OCI-LY3 (cell line): Measurements from ENCODE around the gene AKNAD1.

Source experiments
- EZH2phosphoT487 ChIP-seq: fragments of 200-600 bp; shearing (Covaris generic); IDR thresholded peaks from 2 replicates; pipeline ENCODE4 v1.6.1; 2018; ENCODE audit warnings: antibody characterized with exemption, mixed run types, low read depth
- TF ChIP-seq, protein P1 (sequence below): fragments of 200-600, 300-600 bp; sonication (generic); IDR thresholded peaks from 2 replicates; pipeline ENCODE4 v1.5.1; 2014; ENCODE audit warnings: antibody characterized with exemption, low read length, low read depth

- TF ChIP-seq, protein P1, sequence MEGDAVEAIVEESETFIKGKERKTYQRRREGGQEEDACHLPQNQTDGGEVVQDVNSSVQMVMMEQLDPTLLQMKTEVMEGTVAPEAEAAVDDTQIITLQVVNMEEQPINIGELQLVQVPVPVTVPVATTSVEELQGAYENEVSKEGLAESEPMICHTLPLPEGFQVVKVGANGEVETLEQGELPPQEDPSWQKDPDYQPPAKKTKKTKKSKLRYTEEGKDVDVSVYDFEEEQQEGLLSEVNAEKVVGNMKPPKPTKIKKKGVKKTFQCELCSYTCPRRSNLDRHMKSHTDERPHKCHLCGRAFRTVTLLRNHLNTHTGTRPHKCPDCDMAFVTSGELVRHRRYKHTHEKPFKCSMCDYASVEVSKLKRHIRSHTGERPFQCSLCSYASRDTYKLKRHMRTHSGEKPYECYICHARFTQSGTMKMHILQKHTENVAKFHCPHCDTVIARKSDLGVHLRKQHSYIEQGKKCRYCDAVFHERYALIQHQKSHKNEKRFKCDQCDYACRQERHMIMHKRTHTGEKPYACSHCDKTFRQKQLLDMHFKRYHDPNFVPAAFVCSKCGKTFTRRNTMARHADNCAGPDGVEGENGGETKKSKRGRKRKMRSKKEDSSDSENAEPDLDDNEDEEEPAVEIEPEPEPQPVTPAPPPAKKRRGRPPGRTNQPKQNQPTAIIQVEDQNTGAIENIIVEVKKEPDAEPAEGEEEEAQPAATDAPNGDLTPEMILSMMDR: no peak
- no peak for TF ChIP-seq EZH2phosphoT487
Measured at GRCh38 chr1:108882837-108883236, 25.9 kb upstream of the AKNAD1 start.
